IMR-90 (cell line): ENCODE measurements around the gene BEGAIN. TPM values are rescaled to one million over a fixed set of nuclear protein-coding genes. Genes with fewer than 3 reads are reported as not detected.

Source experiments
- ATAC-seq: fragments of 200-7000 bp; cut with Tn5 transposase; 2 replicates; pipeline ENCODE4 v1.9.1; 2020; ENCODE audit warnings: low read depth, mild to moderate bottlenecking, moderate library complexity
- BruUV-seq: library from RNA; stranded (reverse); fragments of 400-500 nt; replicated peaks from 2 replicates; lab custom pipeline; 2021; lab: Mats Ljungman, UMichigan
- CTCF ChIA-PET: fragments of 300-600 bp; formaldehyde crosslinking; extraction: SDS; loops from one replicate; lab custom pipeline; 2021; ENCODE audit warnings: antibody characterized with exemption; lab: Yijun Ruan, JAX
- POLR2A ChIA-PET: fragments of 300-600 bp; sonication (Branson Sonifier 250); formaldehyde crosslinking; loops from one replicate; lab custom pipeline; 2022; ENCODE audit warnings: antibody characterized with exemption; ENCODE audit not compliant: unreplicated experiment; lab: Charles Lee
- DNase-seq: peaks from one replicate; pipeline ENCODE4 v3.0.0; 2013
- H2AFZ ChIP-seq: replicated peaks from 2 replicates; pipeline ENCODE3; 2013; ENCODE audit warnings: low read length, mild to moderate bottlenecking; ENCODE audit not compliant: poor library complexity
- H2AK5ac ChIP-seq: 2 replicates; pipeline ENCODE4 v1.6.1; 2013; ENCODE audit warnings: low read depth, low read length, inconsistent platforms
- H2AK9ac ChIP-seq: replicated peaks from 2 replicates; pipeline ENCODE3; 2013; ENCODE audit warnings: mild to moderate bottlenecking, low read depth, low read length, moderate library complexity; ENCODE audit not compliant: poor library complexity
- H2BK120ac ChIP-seq: 2 replicates; pipeline ENCODE4 v1.6.1; 2013; ENCODE audit warnings: low read depth, low read length, inconsistent platforms
- H2BK15ac ChIP-seq: 3 replicates; pipeline ENCODE4 v1.6.1; 2013; ENCODE audit warnings: low read depth, low read length, inconsistent platforms
- H2BK20ac ChIP-seq: 2 replicates; pipeline ENCODE4 v1.6.1; 2013; ENCODE audit warnings: low read depth, mild to moderate bottlenecking, inconsistent platforms, low read length, moderate library complexity
- H2BK5ac ChIP-seq: 2 replicates; pipeline ENCODE4 v1.6.1; 2013; ENCODE audit warnings: mild to moderate bottlenecking, low read depth, low read length, inconsistent platforms; ENCODE audit not compliant: poor library complexity, severe bottlenecking
- H3K14ac ChIP-seq: replicated peaks from 2 replicates; pipeline ENCODE4 v1.6.1; 2013; ENCODE audit warnings: low read depth, low read length, inconsistent platforms
- H3K18ac ChIP-seq: 2 replicates; pipeline ENCODE4 v1.6.1; 2013; ENCODE audit warnings: low read depth, low read length, control low read depth
- H3K23ac ChIP-seq: 2 replicates; pipeline ENCODE4 v1.6.1; 2013; ENCODE audit warnings: low read depth, low read length, inconsistent platforms
- H3K27ac ChIP-seq: 2 replicates; pipeline ENCODE4 v1.5.1; 2013; ENCODE audit warnings: mild to moderate bottlenecking, control low read depth, low read length; ENCODE audit not compliant: insufficient read depth
- H3K27me3 ChIP-seq: 2 replicates; pipeline ENCODE4 v1.6.1; 2013; ENCODE audit warnings: low read length; ENCODE audit not compliant: control insufficient read depth, insufficient read depth
- H3K36me3 ChIP-seq: 2 replicates; pipeline ENCODE4 v1.6.1; 2013; ENCODE audit warnings: low read length, mixed read lengths; ENCODE audit not compliant: control insufficient read depth, insufficient read depth
- H3K4ac ChIP-seq: 2 replicates; pipeline ENCODE4 v1.6.1; 2013; ENCODE audit warnings: low read depth, low read length, inconsistent platforms
- H3K4me1 ChIP-seq: 2 replicates; pipeline ENCODE4 v1.6.1; 2013; ENCODE audit warnings: low read length, mixed read lengths; ENCODE audit not compliant: control insufficient read depth, insufficient read depth
- H3K4me2 ChIP-seq: 2 replicates; pipeline ENCODE4 v1.6.1; 2013; ENCODE audit warnings: low read depth, mild to moderate bottlenecking, control low read depth, low read length, moderate library complexity
- H3K4me3 ChIP-seq: 2 replicates; pipeline ENCODE4 v1.5.1; 2013; ENCODE audit warnings: low read depth, mild to moderate bottlenecking, control low read depth, low read length, moderate library complexity; ENCODE audit not compliant: insufficient read depth
- H3K56ac ChIP-seq: 2 replicates; pipeline ENCODE4 v1.6.1; 2013; ENCODE audit warnings: low read length, inconsistent platforms; ENCODE audit not compliant: insufficient read depth; ENCODE audit errors: extremely low read depth
- H3K79me1 ChIP-seq, 2 experiments: 2 replicates each; pipeline ENCODE4 v1.6.1; 2013; ENCODE audit warnings: low read length in 2 of 2, inconsistent platforms in 1 of 2, low read depth in 1 of 2
- H3K9ac ChIP-seq: 2 replicates; pipeline ENCODE4 v1.6.1; 2013; ENCODE audit warnings: low read depth, low read length, control low read depth
- H3K9me1 ChIP-seq: 2 replicates; pipeline ENCODE4 v1.6.1; 2013; ENCODE audit warnings: low read length, inconsistent platforms; ENCODE audit not compliant: insufficient read depth
- H3K9me3 ChIP-seq: 2 replicates; pipeline ENCODE4 v1.6.1; 2013; ENCODE audit warnings: low read length; ENCODE audit not compliant: control insufficient read depth, insufficient read depth
- H4K20me1 ChIP-seq: 2 replicates; pipeline ENCODE4 v1.6.1; 2013; ENCODE audit warnings: low read length, inconsistent platforms; ENCODE audit not compliant: insufficient read depth
- H4K5ac ChIP-seq: 2 replicates; pipeline ENCODE4 v1.6.1; 2013; ENCODE audit warnings: mild to moderate bottlenecking, low read depth, low read length, control low read depth
- H4K8ac ChIP-seq, 2 experiments: 2 replicates each; pipeline ENCODE4 v1.6.1; 2013; ENCODE audit warnings: low read depth in 2 of 2, low read length in 2 of 2, control low read depth in 1 of 2, inconsistent platforms in 1 of 2
- H4K91ac ChIP-seq: 2 replicates; pipeline ENCODE4 v1.6.1; 2013; ENCODE audit warnings: low read depth, low read length, inconsistent platforms; ENCODE audit not compliant: insufficient read depth
- BHLHE40 ChIP-seq: fragments of 150-350 bp; IDR thresholded peaks from 2 replicates; pipeline ENCODE4 v1.6.1; 2016; ENCODE audit warnings: mild to moderate bottlenecking, low read depth, low read length
- CHD1 ChIP-seq: IDR thresholded peaks from 2 replicates; pipeline ENCODE4 v1.6.1; 2012; ENCODE audit warnings: low read depth, low read length, improper control_type of control experiment
- FOS ChIP-seq: fragments of 150-350 bp; IDR thresholded peaks from 2 replicates; pipeline ENCODE4 v1.6.1; 2016; ENCODE audit warnings: low read depth, low read length
- MAZ ChIP-seq: IDR thresholded peaks from 2 replicates; pipeline ENCODE4 v1.6.1; 2012; ENCODE audit warnings: low read depth, mild to moderate bottlenecking, low read length, improper control_type of control experiment, moderate library complexity, borderline replicate concordance
- RCOR1 ChIP-seq: IDR thresholded peaks from 2 replicates; pipeline ENCODE4 v1.6.1; 2012; ENCODE audit warnings: mild to moderate bottlenecking, low read length, improper control_type of control experiment; ENCODE audit not compliant: insufficient replicate concordance
- RFX5 ChIP-seq: IDR thresholded peaks from 2 replicates; pipeline ENCODE4 v1.8.0; 2012; ENCODE audit warnings: low read depth, mild to moderate bottlenecking, low read length, moderate library complexity
- SMC3 ChIP-seq: fragments of 150-350 bp; IDR thresholded peaks from 2 replicates; pipeline ENCODE4 v1.6.1; 2016; ENCODE audit warnings: low read depth, mild to moderate bottlenecking, antibody characterized with exemption, low read length, moderate library complexity
- WGBS, 2 experiments: methylation state at CpG; one replicate each; pipeline versions ENCODE4 v1.1.5 to v1.1.7; 2013; ENCODE audit warnings: missing lambda C conversion rate in 2 of 2; ENCODE audit not compliant: insufficient read length in 1 of 2; ENCODE audit errors: extremely low coverage in 2 of 2; 5-methylcytosine and 5-hydroxymethylcytosine counted together
- dilution Hi-C: fragments of 300-500 bp; cut with HindIII; formaldehyde crosslinking; loops from one replicate; pipeline ENCODE4 v1.14.3; 2018; ENCODE audit warnings: low sequenced_read_pairs; ENCODE audit not compliant: unreplicated experiment
- in situ Hi-C: fragments of 300-500 bp; cut with MboI; formaldehyde crosslinking; loops from 3 replicates; pipeline ENCODE4 v1.14.3; 2019; ENCODE audit warnings: low sequenced_read_pairs, inconsistent platforms, mixed read lengths
- intact Hi-C: fragments of 100-400 bp; cut with micrococcal nuclease; formaldehyde crosslinking; loops from 2 replicates; pipeline ENCODE4 v1.10.0; 2022
- polyA plus RNA-seq, 3 experiments: library from polyadenylated mRNA; depleted of rRNA; stranded (reverse); fragments of >200 nt; gene quantifications; 2 replicates each; pipeline ENCODE4 v1.2.3, GENCODE V29; 2012; ENCODE audit warnings: low replicate concordance in 1 of 3
- total RNA-seq: library from RNA; depleted of rRNA; stranded (reverse); fragments of >200 nt; gene quantifications from 2 replicates; pipeline ENCODE4 v1.2.3, GENCODE V29; 2012

The BEGAIN gene
- total and polyA plus RNA-seq, 2 of the 4 experiments (the other 2 are of a cell fraction), result 0.18 to 0.99 TPM

DNA sequence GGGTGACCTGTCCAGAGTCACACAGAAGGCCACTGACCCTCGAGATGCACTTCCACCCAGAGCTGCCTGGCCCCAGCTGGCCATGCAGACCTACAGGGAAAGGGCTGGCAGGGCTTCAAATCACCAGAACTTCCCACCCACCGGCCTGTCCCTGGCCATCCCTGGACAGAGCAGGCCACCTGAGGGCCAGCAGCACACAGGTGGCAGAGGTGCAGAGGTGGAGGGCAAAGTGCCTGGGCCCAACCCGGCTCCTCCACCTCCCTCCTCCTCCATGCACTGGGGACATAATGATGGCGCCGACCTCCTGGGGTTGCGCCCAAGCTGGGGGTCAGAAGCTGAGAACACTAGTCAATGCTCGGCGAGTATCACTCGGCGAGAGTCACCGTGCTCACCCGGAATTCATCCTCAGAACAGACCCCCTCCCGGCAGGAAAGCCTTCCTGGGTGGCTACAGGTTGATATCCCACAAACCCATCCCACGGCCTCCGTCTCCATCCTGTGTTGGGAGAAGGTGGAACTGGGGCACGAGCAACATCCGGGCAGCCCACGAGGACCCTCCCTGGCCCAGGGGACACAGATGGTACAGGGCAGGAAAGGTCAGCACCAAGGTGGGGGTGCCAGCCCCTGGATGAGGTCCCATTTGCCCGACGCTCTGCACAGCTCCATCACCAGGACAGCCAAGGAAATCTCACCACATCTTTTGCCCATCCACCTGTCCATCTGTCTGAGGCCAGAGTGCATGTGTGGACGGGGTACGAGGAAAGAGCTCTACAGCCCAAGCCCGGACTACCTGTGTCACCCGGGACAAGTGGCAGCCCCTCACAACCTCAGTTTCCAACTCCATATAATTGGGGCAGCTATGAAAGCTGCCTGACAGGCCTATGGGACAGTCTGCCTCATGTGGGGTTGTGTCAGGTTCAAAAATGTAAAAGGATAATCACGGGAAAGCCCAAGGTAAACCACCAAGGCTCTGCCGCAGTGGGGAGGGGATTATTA lies 10.8 kb downstream of the BEGAIN start (continued):
- TF ChIP-seq RCOR1 (no peak), RFX5 (no peak)

DNA sequence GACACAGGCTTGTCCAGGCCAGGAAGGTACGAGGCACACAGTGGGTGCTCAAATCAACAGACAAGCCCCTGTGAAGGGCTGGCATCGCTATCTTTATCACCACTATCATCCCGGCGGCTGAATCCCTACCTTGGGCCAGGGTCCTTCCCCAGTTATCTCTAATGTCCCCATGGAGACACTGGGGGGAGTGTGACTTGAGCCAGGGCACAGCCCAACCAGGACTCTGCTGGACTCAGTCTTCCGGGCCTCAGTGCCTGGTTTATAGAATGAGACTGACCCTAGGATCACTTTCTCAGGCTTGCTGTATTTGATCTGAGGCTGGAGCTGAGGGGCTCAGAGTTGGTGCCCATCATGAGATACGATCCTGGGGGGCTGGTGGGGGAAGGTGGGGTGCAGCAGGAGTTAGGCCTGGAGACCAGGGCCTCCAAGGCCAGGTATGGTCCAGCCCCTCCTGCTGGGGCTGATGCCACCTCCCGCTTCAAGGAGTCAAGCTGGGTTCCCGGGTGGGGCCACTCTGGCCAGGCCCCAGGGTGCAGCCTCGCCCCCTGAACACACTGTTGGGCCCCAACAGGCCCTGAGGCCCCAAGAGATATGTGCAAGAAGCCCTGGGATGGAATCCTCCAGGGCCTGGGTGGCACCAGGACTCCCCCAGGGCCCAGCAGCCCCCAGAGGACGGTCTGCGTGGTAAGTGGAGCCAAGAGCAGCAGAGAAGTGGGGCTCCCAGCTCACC lies 11.8 kb downstream of the BEGAIN start:
- H2AK5ac ChIP-seq, result no peak overlapping the region
- H3K18ac ChIP-seq, result no peak overlapping the region
- peaks cover 2% of the 10 kb centered on the region; the same call in 1 of the 2 replicates for H3K9me3 ChIP-seq
- no peaks in the 10 kb centered on the region for H3K9me1 ChIP-seq
- no peak overlapping the region for H2AFZ ChIP-seq
- H4K91ac ChIP-seq, result no peak overlapping the region
- no peaks in the 10 kb centered on the region for H4K20me1 ChIP-seq
- ChIA-PET POLR2A (no interaction called here), CTCF (no interaction called here)
- in situ Hi-C loops, result no loop called here
- WGBS, 2 experiments, result 57% methylated on average over 2 of the region's 11 CpGs; no CpG with 5 or more reads in 1 of the 2 experiments
- H3K4me3 ChIP-seq, result no peak overlapping the region
- peaks cover 50% of the 10 kb centered on the region for H3K27me3 ChIP-seq
- no peak overlapping the region for H2BK15ac ChIP-seq
- H3K79me1 ChIP-seq, result no peaks in the 10 kb centered on the region
- no peak overlapping the region for H2BK120ac ChIP-seq
- dilution Hi-C loops, result no loop called here
- H3K4me1 ChIP-seq, result no peaks in the 10 kb centered on the region
- H3K4ac ChIP-seq, result no peak overlapping the region
- H3K56ac ChIP-seq, result no peak overlapping the region
- H3K4me2 ChIP-seq, result no peak overlapping the region
- H3K9ac ChIP-seq, result no peak overlapping the region
- BruUV-seq, result no TSS peak
- no peak for TF ChIP-seq FOS
- no peak for TF ChIP-seq SMC3
- no peak for TF ChIP-seq BHLHE40
- no peak for TF ChIP-seq CHD1
- no peak for TF ChIP-seq MAZ
- no peak for TF ChIP-seq RFX5
- no peak overlapping the region for H3K23ac ChIP-seq
- H2AK9ac ChIP-seq, result no peak overlapping the region
- H4K5ac ChIP-seq, result no peak overlapping the region
- DNase-seq (no peak), ATAC-seq (no peak)
- H2BK20ac ChIP-seq, result no peak overlapping the region
- no peak overlapping the region for H3K14ac ChIP-seq
- no peak overlapping the region for H2BK5ac ChIP-seq
- intact Hi-C loops, result no loop called here
- H4K8ac ChIP-seq, result no peak overlapping the region
- H3K27ac ChIP-seq, result no peak overlapping the region
- H3K36me3 ChIP-seq, result no peaks in the 10 kb centered on the region
